Liver (tissue), 9 donors: ENCODE measurements around the gene GRK1. TPM values are rescaled to one million over a fixed set of nuclear protein-coding genes. Genes with fewer than 3 reads are reported as not detected.

Source experiments
- DNase-seq: peaks from one replicate; pipeline ENCODE4 v3.0.0-alpha.2; 2017; ENCODE audit warnings: low spot score
- H3K27ac ChIP-seq, 2 donors: one replicate each; pipeline ENCODE4 v1.7.0; 2013; ENCODE audit warnings: inconsistent platforms in 2 of 2, low read length in 2 of 2, control low read depth in 1 of 2, low read depth in 1 of 2, mild to moderate bottlenecking in 1 of 2
- H3K27me3 ChIP-seq, 4 donors: one replicate each; pipeline versions ENCODE4 v1.6.1 to v1.7.0; 2013; ENCODE audit warnings: low read length in 3 of 4, inconsistent platforms in 1 of 4, mild to moderate bottlenecking in 1 of 4, moderate library complexity in 1 of 4; ENCODE audit not compliant: control insufficient read depth in 4 of 4, insufficient read depth in 4 of 4
- H3K36me3 ChIP-seq, 4 donors: one replicate each; pipeline versions ENCODE4 v1.6.1 to v1.7.0; 2013; ENCODE audit warnings: low read length in 3 of 4, mild to moderate bottlenecking in 3 of 4, low read depth in 1 of 4, moderate library complexity in 1 of 4; ENCODE audit not compliant: control insufficient read depth in 4 of 4, insufficient read depth in 3 of 4
- H3K4me1 ChIP-seq, 4 donors: one replicate each; pipeline versions ENCODE4 v1.6.1 to v1.7.0; 2013; ENCODE audit warnings: low read length in 3 of 4, mild to moderate bottlenecking in 3 of 4, moderate library complexity in 1 of 4; ENCODE audit not compliant: control insufficient read depth in 4 of 4, insufficient read depth in 4 of 4
- H3K4me3 ChIP-seq, 3 donors: one replicate each; pipeline versions ENCODE4 v1.6.1 to v1.7.0; 2013; ENCODE audit warnings: low read length in 3 of 3, control low read depth in 1 of 3, low read depth in 1 of 3, mild to moderate bottlenecking in 1 of 3
- H3K9ac ChIP-seq, 2 donors: one replicate each; pipeline ENCODE4 v1.7.0; 2013; ENCODE audit warnings: low read length in 2 of 2, mild to moderate bottlenecking in 2 of 2, moderate library complexity in 2 of 2, control low read depth in 1 of 2, low read depth in 1 of 2
- H3K9me3 ChIP-seq, 4 donors: one replicate each; pipeline versions ENCODE4 v1.6.1 to v1.7.0; 2013; ENCODE audit warnings: low read length in 3 of 4; ENCODE audit not compliant: control insufficient read depth in 4 of 4
- ATF3 ChIP-seq: IDR thresholded peaks from 2 replicates; pipeline ENCODE4 v1.6.1; 2016; ENCODE audit warnings: antibody characterized with exemption
- CTCF ChIP-seq: fragments of 150-350 bp; IDR thresholded peaks from 2 replicates; pipeline ENCODE4 v1.5.1; 2017; ENCODE audit warnings: improper control_type of control experiment, low read depth, low read length; ENCODE audit not compliant: missing input control
- EGR1 ChIP-seq, 2 donors: IDR thresholded peaks; 2 replicates each; pipeline ENCODE4 v1.6.1; 2016 to 2018; ENCODE audit warnings: antibody characterized with exemption in 2 of 2, low read depth in 2 of 2
- FOXA1 ChIP-seq: IDR thresholded peaks from 2 replicates; pipeline ENCODE4 v1.6.1; 2016; ENCODE audit warnings: antibody characterized with exemption
- FOXA2 ChIP-seq: IDR thresholded peaks from 2 replicates; pipeline ENCODE4 v1.6.1; 2016; ENCODE audit warnings: antibody characterized with exemption
- GABPA ChIP-seq, 2 donors: IDR thresholded peaks in 1 of 2; conservative IDR thresholded peaks in 1 of 2; 2 replicates each; pipeline ENCODE4 v1.6.1; 2016; ENCODE audit warnings: antibody characterized with exemption in 2 of 2, mild to moderate bottlenecking in 1 of 2, moderate library complexity in 1 of 2
- HNF4A ChIP-seq, 2 donors: conservative IDR thresholded peaks; 2 replicates each; pipeline ENCODE4 v1.6.1; 2016; ENCODE audit warnings: antibody characterized with exemption in 2 of 2, mild to moderate bottlenecking in 2 of 2
- HNF4G ChIP-seq: IDR thresholded peaks from 2 replicates; pipeline ENCODE4 v1.6.1; 2016; ENCODE audit warnings: antibody characterized with exemption
- JUND ChIP-seq, 2 donors: IDR thresholded peaks; 2 replicates each; pipeline ENCODE4 v1.6.1; 2016; ENCODE audit warnings: antibody characterized with exemption in 2 of 2
- MAX ChIP-seq: IDR thresholded peaks from 2 replicates; pipeline ENCODE4 v1.6.1; 2016; ENCODE audit warnings: antibody characterized with exemption
- NR2F2 ChIP-seq: IDR thresholded peaks from 2 replicates; pipeline ENCODE4 v1.6.1; 2016; ENCODE audit warnings: antibody characterized with exemption
- RAD21 ChIP-seq, 2 donors: IDR thresholded peaks; 2 replicates each; pipeline ENCODE4 v1.6.1; 2016; ENCODE audit warnings: antibody characterized with exemption in 2 of 2, mild to moderate bottlenecking in 2 of 2
- REST ChIP-seq: IDR thresholded peaks from 2 replicates; pipeline ENCODE4 v1.6.1; 2016; ENCODE audit warnings: antibody characterized with exemption, mild to moderate bottlenecking
- RXRA ChIP-seq, 2 donors: IDR thresholded peaks; 2 replicates each; pipeline ENCODE4 v1.6.1; 2017 to 2018; ENCODE audit warnings: antibody characterized with exemption in 2 of 2, mild to moderate bottlenecking in 1 of 2
- SP1 ChIP-seq: IDR thresholded peaks from 2 replicates; pipeline ENCODE4 v1.6.1; 2018; ENCODE audit warnings: antibody characterized with exemption, mild to moderate bottlenecking
- TAF1 ChIP-seq: conservative IDR thresholded peaks from 2 replicates; pipeline ENCODE4 v1.6.1; 2016; ENCODE audit warnings: antibody characterized with exemption, mild to moderate bottlenecking
- YY1 ChIP-seq: IDR thresholded peaks from 2 replicates; pipeline ENCODE4 v1.6.1; 2016; ENCODE audit warnings: antibody characterized with exemption, mild to moderate bottlenecking
- ZBTB33 ChIP-seq: IDR thresholded peaks from 2 replicates; pipeline ENCODE4 v1.6.1; 2016; ENCODE audit warnings: antibody characterized with exemption
- WGBS: extraction: QIAGEN DNeasy Blood & Tissue Kit; methylation state at CpG from one replicate; pipeline ENCODE4 v1.1.7; 2013; 5-methylcytosine and 5-hydroxymethylcytosine counted together
- polyA plus RNA-seq, 2 donors: library from polyadenylated mRNA; stranded (reverse) in 1 of 2; unstranded in 1 of 2; fragments of 200-250 nt in 1 of 2; fragments of >200 nt in 1 of 2; fragmentation: Nextera tagmentation in 1 of 2; extraction: Ambion mirVana in 1 of 2; gene quantifications; one replicate each; pipeline versions ENCODE4 v1.2.1 to v1.2.3, GENCODE V29; 2013 to 2015
- total RNA-seq, 2 donors: library from RNA; depleted of rRNA; stranded (reverse); fragments of >200 nt; gene quantifications; one replicate each; pipeline ENCODE4 v1.2.3, GENCODE V29; 2014
- donor health status: healthy.
- donor health status: healthy.
- donor health status: healthy.
- donor health status: healthy.
- donor health status: healthy.

Gene GRK1
- total and polyA plus RNA-seq, 4 donors = 0.05 TPM; not detected in 3

GRCh38 chr13:113762075-113762474 is 95.1 kb downstream of the GRK1 start:
- Histone ChIP-seq H3K4me1 (peaks cover 0 to 22% (median 13%) of the 10 kb centered on the region in 4 donors), H3K27ac (no peak overlapping the region), H3K27me3 (peaks cover 0 to 15% (median 1%) of the 10 kb centered on the region in 4 donors)

GRCh38 chr13:113762538-113762937 is 95.5 kb downstream of the GRK1 start:
- 73% methylated on average over 11 of the region's 11 CpGs for WGBS
- Histone ChIP-seq H3K27me3 (peaks cover 0 to 15% (median 1%) of the 10 kb centered on the region in 4 donors), H3K4me1 (peaks cover 0 to 22% (median 13%) of the 10 kb centered on the region in 4 donors)

More at GRCh38 chr13:113762075-113762474, 95.1 kb downstream of the GRK1 start:
- Histone ChIP-seq H3K9ac (no peak overlapping the region), H3K36me3 (peaks cover 0 to 3% (median 0%) of the 10 kb centered on the region in 4 donors), H3K4me3 (no peak overlapping the region), H3K9me3 (no peaks in the 10 kb centered on the region)
- no peak for DNase-seq
- TF ChIP-seq HNF4G = no peak
- no peak for TF ChIP-seq FOXA1
- no peak for TF ChIP-seq NR2F2
- no peak for TF ChIP-seq ZBTB33
- TF ChIP-seq EGR1 (IDR thresholded peaks at IDR 0.05; ENCODE audit: low read depth in 2 of 2) = no peak
- no peak for TF ChIP-seq YY1
- TF ChIP-seq MAX = no peak
- TF ChIP-seq TAF1 = no peak
- TF ChIP-seq RAD21 (IDR thresholded peaks at IDR 0.05) = no peak
- 70% methylated on average over 2 of the region's 2 CpGs for WGBS

More at GRCh38 chr13:113762538-113762937, 95.5 kb downstream of the GRK1 start:
- peaks cover 0 to 3% (median 0%) of the 10 kb centered on the region in 4 donors for H3K36me3 ChIP-seq
- H3K4me3 ChIP-seq = no peak overlapping the region
- TF ChIP-seq YY1 (no peak), CTCF (no peak), ZBTB33 (no peak), TAF1 (no peak), RAD21 (IDR thresholded peaks at IDR 0.05) (no peak), RXRA (IDR thresholded peaks at IDR 0.05) (no peak), REST (no peak), JUND (IDR thresholded peaks at IDR 0.05) (no peak), HNF4G (no peak), ATF3 (no peak), MAX (no peak), FOXA1 (no peak), GABPA (IDR thresholded peaks at IDR 0.05 in 1 of 2, conservative IDR thresholded peaks at IDR 0.05 in 1 of 2) (no peak), NR2F2 (no peak), EGR1 (IDR thresholded peaks at IDR 0.05; ENCODE audit: low read depth in 2 of 2) (no peak), FOXA2 (no peak), HNF4A (conservative IDR thresholded peaks at IDR 0.05) (no peak), SP1 (no peak)
- H3K27ac ChIP-seq = no peak overlapping the region
- H3K9me3 ChIP-seq = no peaks in the 10 kb centered on the region
- no peak for DNase-seq
- H3K9ac ChIP-seq = no peak overlapping the region
